ENCODE results near the gene GATA2. TPM values are rescaled to one million over a fixed set of nuclear protein-coding genes. Genes with fewer than 3 reads are reported as not detected.
A peak's percentile ranks its signal among the peaks of the same experiment; 100 is the strongest.

Gene GATA2
- total and polyA plus RNA-seq, 2 donors (not counting 1 experiment from before 2014, with no cell fraction given): 0.27 TPM; not detected in 1

DNA sequence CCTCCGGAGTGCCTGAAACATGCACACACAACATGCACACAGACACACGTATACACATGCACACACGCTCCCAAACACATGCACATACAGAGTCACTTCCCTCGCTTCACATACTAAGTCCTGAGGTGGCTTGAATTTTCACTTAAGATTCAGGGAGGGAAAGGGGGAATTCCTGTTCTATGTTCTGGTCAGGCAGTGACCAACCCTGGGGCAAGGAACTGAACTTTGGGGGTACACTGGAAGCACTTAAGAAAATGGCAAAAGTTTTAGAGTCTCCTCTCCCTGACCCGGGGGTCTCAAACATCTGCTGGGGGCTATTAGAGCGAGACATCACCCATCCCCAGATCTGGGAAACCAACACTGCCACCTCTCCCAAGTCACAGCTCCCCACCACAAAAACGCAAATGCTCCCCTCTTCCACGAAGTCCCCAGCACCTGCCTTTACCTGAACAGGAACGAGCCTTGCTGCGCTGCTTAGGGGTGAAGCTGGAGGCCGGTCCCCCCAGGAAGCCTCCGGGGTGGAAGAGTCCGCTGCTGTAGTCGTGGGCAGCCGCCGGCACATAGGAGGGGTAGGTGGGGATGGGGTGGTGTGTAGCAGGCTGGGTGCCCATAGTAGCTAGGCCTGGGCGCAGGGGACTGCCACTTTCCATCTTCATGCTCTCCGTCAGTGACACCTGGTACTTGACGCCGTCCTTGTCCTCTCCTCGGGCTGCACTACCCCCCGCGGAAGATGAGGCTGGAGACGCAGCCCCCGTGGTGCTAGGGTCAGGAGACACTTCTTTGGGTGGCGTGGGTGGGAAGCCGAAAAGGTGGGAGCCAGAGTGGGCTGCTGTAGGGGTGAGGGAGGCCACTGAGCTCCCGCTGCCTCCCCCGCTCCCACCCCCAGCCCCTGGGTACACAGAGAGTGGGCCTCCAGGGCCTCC, 7.5 kb downstream of the GATA2 start:
- no peaks in the 10 kb centered on the region for H3K36me3 ChIP-seq (replicated peaks in 1 of 2; ENCODE audit: control extremely low read depth in 1 of 2, control insufficient read depth in 1 of 2, extremely low read depth in 1 of 2, insufficient read depth in 2 of 2, low read length in 1 of 2)
- H3K4me2 ChIP-seq (replicated peaks; ENCODE audit: low read depth, low read length, poor library complexity, severe bottlenecking): no peak overlapping the region
- Mint-ChIP-seq H3K27me3 (peaks cover 51% of the 10 kb centered on the region), H3K9me3 (ENCODE audit: insufficient read depth) (no peaks in the 10 kb centered on the region), H3K4me3 (peak overlapping the region; percentile 7), H3K27ac (no peak overlapping the region), H3K4me1 (peaks cover 43% of the 10 kb centered on the region)
- ChIA-PET POLR2A (no interaction called here), CTCF (no interaction called here)
- intact Hi-C loops (cut with micrococcal nuclease): no loop called here
- peaks cover 53 to 55% of the 10 kb centered on the region in 2 donors for H3K4me1 ChIP-seq (ENCODE audit: control insufficient read depth in 2 of 2, insufficient read depth in 2 of 2, low read length in 2 of 2)
- H3K9ac ChIP-seq (ENCODE audit: low read length): no peak overlapping the region
- H3K79me2 ChIP-seq (ENCODE audit: control insufficient read depth, insufficient read depth, low read length): no peaks in the 10 kb centered on the region
- H2AFZ ChIP-seq (ENCODE audit: insufficient read depth, low read depth, low read length, poor library complexity, severe bottlenecking): no peak overlapping the region
- peaks cover 0 to 95% (median 37%) of the 10 kb centered on the region in 4 experiments for H3K27me3 ChIP-seq (replicated peaks in 1 of 4; ENCODE audit: control extremely low read depth in 1 of 4, control insufficient read depth in 3 of 4, insufficient read depth in 4 of 4, low read length in 3 of 4)
- H3K9me3 ChIP-seq (ENCODE audit: control extremely low read depth in 1 of 3, control insufficient read depth in 2 of 3, insufficient read depth in 1 of 3, low read length in 2 of 3): peaks cover 0 to 26% (median 0%) of the 10 kb centered on the region in 3 donors
- DNase-seq (no peak), ATAC-seq (ENCODE audit: low read depth) (no peak)
- H3K27ac ChIP-seq (ENCODE audit: low read length in 2 of 2): no peak overlapping the region
- WGBS (ENCODE audit: insufficient coverage): 44% methylated on average over 23 of the region's 29 CpGs
- no peak overlapping the region for H3K4me3 ChIP-seq (ENCODE audit: control extremely low read depth in 1 of 5, extremely low read depth in 1 of 5, insufficient read depth in 1 of 5, low read depth in 2 of 5, low read length in 4 of 5)
- no peaks in the 10 kb centered on the region for H4K20me1 ChIP-seq (ENCODE audit: control insufficient read depth, insufficient read depth, low read length, poor library complexity, severe bottlenecking)
- TF ChIP-seq, protein P1, sequence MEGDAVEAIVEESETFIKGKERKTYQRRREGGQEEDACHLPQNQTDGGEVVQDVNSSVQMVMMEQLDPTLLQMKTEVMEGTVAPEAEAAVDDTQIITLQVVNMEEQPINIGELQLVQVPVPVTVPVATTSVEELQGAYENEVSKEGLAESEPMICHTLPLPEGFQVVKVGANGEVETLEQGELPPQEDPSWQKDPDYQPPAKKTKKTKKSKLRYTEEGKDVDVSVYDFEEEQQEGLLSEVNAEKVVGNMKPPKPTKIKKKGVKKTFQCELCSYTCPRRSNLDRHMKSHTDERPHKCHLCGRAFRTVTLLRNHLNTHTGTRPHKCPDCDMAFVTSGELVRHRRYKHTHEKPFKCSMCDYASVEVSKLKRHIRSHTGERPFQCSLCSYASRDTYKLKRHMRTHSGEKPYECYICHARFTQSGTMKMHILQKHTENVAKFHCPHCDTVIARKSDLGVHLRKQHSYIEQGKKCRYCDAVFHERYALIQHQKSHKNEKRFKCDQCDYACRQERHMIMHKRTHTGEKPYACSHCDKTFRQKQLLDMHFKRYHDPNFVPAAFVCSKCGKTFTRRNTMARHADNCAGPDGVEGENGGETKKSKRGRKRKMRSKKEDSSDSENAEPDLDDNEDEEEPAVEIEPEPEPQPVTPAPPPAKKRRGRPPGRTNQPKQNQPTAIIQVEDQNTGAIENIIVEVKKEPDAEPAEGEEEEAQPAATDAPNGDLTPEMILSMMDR (IDR thresholded peaks at IDR 0.05): no peak
- no peak for TF ChIP-seq EZH2 (IDR thresholded peaks at IDR 0.05; ENCODE audit: borderline replicate concordance, insufficient read depth, low read depth, low read length, poor library complexity, severe bottlenecking)

All from B cell (primary cell).